Measurements from ENCODE around the gene ZNF839. TPM values are rescaled to one million over a fixed set of nuclear protein-coding genes. Genes with fewer than 3 reads are reported as not detected.
"Not testable (repeated sequence)": the region's sequence is repeated elsewhere in the genome, so short reads cannot be mapped to it uniquely, and the experiment has no call there.

The ZNF839 gene
- total and polyA plus RNA-seq, 2 experiments from 2014 or later: 7.9 to 10.0 TPM

- not testable (repeated sequence) for H3K27me3 Mint-ChIP-seq (ENCODE audit: insufficient read depth, low read depth, poor library complexity); H3K4me1 ChIP-seq (ENCODE audit: insufficient read depth); H3K4me3 Mint-ChIP-seq; DNase-seq (ENCODE audit: low spot score); H3K9me3 Mint-ChIP-seq; H3K9me2 ChIP-seq (ENCODE audit: insufficient read depth); H2AFZ ChIP-seq; H4K20me1 ChIP-seq (replicated peaks; ENCODE audit: insufficient read depth); H3F3A ChIP-seq (replicated peaks; ENCODE audit: low read depth); ATAC-seq; H3K4me3 ChIP-seq; H3K4me1 Mint-ChIP-seq; H3K27ac ChIP-seq (ENCODE audit: low read depth); H3K79me2 ChIP-seq (replicated peaks; ENCODE audit: insufficient read depth); H3K27ac Mint-ChIP-seq; H3K4me2 ChIP-seq; H3K27me3 ChIP-seq (ENCODE audit: insufficient read depth)
- H3K36me3 Mint-ChIP-seq (ENCODE audit: low read depth): peaks cover 42% of the 10 kb centered on the region
- peaks cover 10% of the 10 kb centered on the region for H3K36me3 ChIP-seq (ENCODE audit: insufficient read depth)
These were observed 32.0 kb downstream of the ZNF839 start for GRCh38 chr14:102351593-102351992.

DNA sequence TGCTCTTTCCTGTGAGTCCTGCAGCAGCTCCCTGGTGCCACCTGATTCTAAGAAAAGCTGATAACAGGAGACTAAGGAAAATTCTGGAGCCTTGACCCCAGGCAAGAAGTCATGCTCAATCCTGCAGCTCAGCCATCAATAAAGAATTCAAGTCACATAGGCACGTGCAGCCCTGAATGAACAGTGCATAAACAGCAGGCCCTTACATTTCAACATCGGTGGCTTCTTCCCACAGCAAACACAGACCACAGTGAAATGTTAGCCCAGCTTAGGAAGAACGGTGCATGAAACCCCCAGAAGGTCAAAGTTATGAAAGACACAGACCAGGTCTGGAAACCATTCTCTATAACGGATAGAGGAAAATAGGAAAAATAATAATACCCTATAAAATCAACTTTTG is 32.7 kb downstream of the ZNF839 start:
- Histone ChIP-seq H2AFZ (no peak overlapping the region), H3K4me3 (no peak overlapping the region), H3K4me2 (no peak overlapping the region), H3K36me3 (ENCODE audit: insufficient read depth) (peaks cover 10% of the 10 kb centered on the region), H3K79me2 (replicated peaks; ENCODE audit: insufficient read depth) (no peaks in the 10 kb centered on the region), H3F3A (replicated peaks; ENCODE audit: low read depth) (0 out of 2 replicates have a peak, but pooled peaks cover 3% of the 10 kb centered on the region), H3K27ac (ENCODE audit: low read depth) (no peak overlapping the region), H3K27me3 (ENCODE audit: insufficient read depth) (no peaks in the 10 kb centered on the region), H3K4me1 (ENCODE audit: insufficient read depth) (no peaks in the 10 kb centered on the region), H3K9me2 (ENCODE audit: insufficient read depth) (no peaks in the 10 kb centered on the region), H4K20me1 (replicated peaks; ENCODE audit: insufficient read depth) (no peaks in the 10 kb centered on the region)
- H3K4me3 Mint-ChIP-seq: no peak overlapping the region
- H3K9me3 Mint-ChIP-seq: no peaks in the 10 kb centered on the region
- no peak for DNase-seq (ENCODE audit: low spot score)
- no peak overlapping the region for H3K27ac Mint-ChIP-seq
- ATAC-seq: no peak
- peaks cover 40% of the 10 kb centered on the region for H3K36me3 Mint-ChIP-seq (ENCODE audit: low read depth)
- peaks cover 4% of the 10 kb centered on the region for H3K27me3 Mint-ChIP-seq (ENCODE audit: insufficient read depth, low read depth, poor library complexity)
- no peaks in the 10 kb centered on the region for H3K4me1 Mint-ChIP-seq
- TF ChIP-seq EZH2phosphoT487 (IDR thresholded peaks at IDR 0.05; ENCODE audit: unreplicated experiment) (no peak), ZNF462 (CRISPR knock-in tag; IDR thresholded peaks at IDR 0.05) (no peak), ZNF114 (CRISPR knock-in tag; IDR thresholded peaks at IDR 0.05) (no peak), CREB1 (CRISPR knock-in tag; IDR thresholded peaks at IDR 0.05; ENCODE audit: low read depth) (no peak), STAT1 (IDR thresholded peaks at IDR 0.05; ENCODE audit: unreplicated experiment) (no peak), CTCF (conservative IDR thresholded peaks at IDR 0.05; ENCODE audit: low read depth in 2 of 2) (no peak), JUNB (IDR thresholded peaks at IDR 0.05; ENCODE audit: unreplicated experiment) (no peak), REST (IDR thresholded peaks at IDR 0.05; ENCODE audit: unreplicated experiment) (no peak), ZNF331 (CRISPR knock-in tag; IDR thresholded peaks at IDR 0.05; ENCODE audit: low read depth) (no peak)

Measured in GM23338 (cell line).